ENCODE results near the gene MYL6B. TPM values are rescaled to one million over a fixed set of nuclear protein-coding genes. Genes with fewer than 3 reads are reported as not detected.

MYL6B gene
- total RNA-seq, 4 donors from 2014 or later = 25.8 to 42.4 (median 31.8) TPM

GRCh38 chr12:56129942-56130495 lies 22.4 kb upstream of the MYL6B start:
- DNase-seq (ENCODE audit: low spot score) (no peak), ATAC-seq (ENCODE audit: low FRiP score) (no peak)
- no peak for TF ChIP-seq CTCF (IDR thresholded peaks at IDR 0.05)

- no peak for ATAC-seq (ENCODE audit: low FRiP score)
- TF ChIP-seq CTCF (IDR thresholded peaks at IDR 0.05) = no peak
- no peak for DNase-seq (ENCODE audit: low spot score)
Observed at GRCh38 chr12:56130876-56131275, 21.5 kb upstream of the MYL6B start.

GRCh38 chr12:56134897-56135296 lies 17.5 kb upstream of the MYL6B start:
- ATAC-seq (ENCODE audit: low FRiP score) (no peak), DNase-seq (ENCODE audit: low spot score) (no peak)
- TF ChIP-seq CTCF (IDR thresholded peaks at IDR 0.05) = no peak

- TF ChIP-seq CTCF (IDR thresholded peaks at IDR 0.05) = no peak
- no peak for DNase-seq (ENCODE audit: low spot score)
- no peak for ATAC-seq (ENCODE audit: low FRiP score)
Observed at GRCh38 chr12:56137853-56138571, 14.4 kb upstream of the MYL6B start.

GRCh38 chr12:56141946-56142784 lies 10.2 kb upstream of the MYL6B start:
- no peak for DNase-seq (ENCODE audit: low spot score)
- no peak for TF ChIP-seq CTCF (IDR thresholded peaks at IDR 0.05)
- ATAC-seq (ENCODE audit: low FRiP score) = no peak

- ATAC-seq (ENCODE audit: low FRiP score) (no peak), DNase-seq (ENCODE audit: low spot score) (no peak)
- TF ChIP-seq CTCF (IDR thresholded peaks at IDR 0.05) = no peak
Observed at GRCh38 chr12:56143217-56143616, 9.2 kb upstream of the MYL6B start.
